T-helper 2 cell (primary cell): ENCODE data around the gene NWD2.
"Not testable (repeated sequence)": the region's sequence is repeated elsewhere in the genome, so short reads cannot be mapped to it uniquely, and the experiment has no call there.

Source experiments
- DNase-seq, 5 experiments: peaks; one replicate each; pipeline versions ENCODE4 v3.0.0 to v3.0.0-alpha.2; 2012 to 2022

Gene NWD2

DNA sequence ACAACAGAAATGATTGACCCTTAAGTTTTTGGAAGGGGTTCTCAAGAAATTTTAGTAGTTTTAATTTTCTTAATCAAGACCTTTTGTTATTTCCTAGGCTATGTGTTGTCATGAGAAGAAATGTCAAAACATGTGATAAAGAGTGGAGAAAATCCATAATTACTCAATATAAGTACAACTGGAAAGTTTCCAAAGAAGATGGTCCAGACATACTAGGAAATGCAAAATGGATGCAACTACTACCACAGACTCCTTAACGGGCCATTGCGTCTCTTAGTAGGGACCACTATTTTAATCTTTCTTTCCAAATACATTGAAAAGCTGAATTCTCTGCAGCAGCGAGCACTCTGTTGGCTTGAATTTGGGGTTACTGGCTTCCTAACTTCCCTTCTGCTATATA, 148.8 kb downstream of the NWD2 start:
- DNase-seq: no peak

DNA sequence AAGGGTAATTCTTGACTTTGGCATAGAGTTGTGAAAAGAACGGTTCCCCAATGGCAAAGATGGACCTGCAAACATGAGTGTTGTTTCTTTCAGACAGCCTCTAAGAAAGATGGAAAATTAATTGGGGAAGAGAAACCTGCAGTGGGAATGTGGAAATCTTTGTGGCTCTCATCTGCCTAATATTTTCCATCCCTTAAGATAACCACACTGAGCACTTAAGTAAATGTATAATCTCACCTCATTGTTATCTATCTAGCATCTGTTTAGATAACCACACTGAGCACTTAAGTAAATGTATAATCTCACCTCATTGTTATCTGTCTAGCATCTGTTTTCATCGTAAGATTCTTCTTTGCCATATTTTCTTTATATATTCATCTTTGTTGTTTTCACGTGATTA, 149.3 kb downstream of the NWD2 start:
- peak in 1 of 5 experiments; percentile 32 for DNase-seq

DNA sequence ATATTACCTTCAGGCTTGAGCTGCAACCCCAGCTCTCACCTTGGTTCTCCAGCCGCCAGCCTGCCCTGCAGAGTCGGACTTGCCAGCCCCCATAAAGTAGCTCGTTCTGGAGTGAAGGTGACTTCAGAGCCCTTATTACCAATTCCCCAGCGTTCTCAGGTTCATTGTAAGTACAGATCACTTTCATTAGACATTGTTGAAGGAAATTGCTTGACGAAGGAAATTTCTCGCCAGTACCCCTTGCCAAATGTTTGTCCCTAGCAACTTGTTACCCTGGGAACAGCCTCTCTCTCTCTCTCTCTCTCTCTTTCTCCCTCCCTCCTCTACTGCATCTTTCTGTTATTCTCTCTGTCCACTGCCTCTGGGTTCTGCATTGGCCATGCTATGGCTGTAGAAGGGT, 153.0 kb downstream of the NWD2 start:
- no peak for DNase-seq

DNA sequence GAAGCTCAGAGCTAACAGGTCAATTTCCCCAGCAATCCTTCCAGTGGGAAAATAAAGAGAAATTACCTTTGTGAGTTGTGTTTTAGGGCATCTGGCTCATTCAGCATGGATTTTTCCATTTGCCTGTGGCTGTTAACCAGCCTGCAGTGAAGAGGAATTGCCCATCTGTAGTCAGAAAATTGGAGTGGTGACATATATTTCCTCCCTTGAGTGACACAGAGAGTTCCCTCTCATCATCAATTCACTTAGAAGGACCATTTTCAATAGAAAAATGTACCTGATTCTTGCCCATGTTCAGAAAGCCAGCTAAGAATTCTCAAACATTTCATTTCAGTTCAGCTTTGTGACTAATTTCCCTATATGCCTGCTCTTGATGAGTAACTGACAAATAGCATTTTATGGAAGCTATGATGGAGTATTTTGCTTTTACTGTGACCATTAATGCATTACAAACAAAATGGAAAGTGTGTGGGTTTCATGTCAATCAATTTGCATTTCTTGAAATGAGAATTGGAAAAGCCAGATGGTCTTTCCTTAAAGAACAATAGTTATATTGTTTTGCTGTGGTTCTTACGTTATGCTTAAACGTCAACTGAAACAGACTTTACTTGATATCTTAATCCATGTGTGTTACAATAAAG, 155.8 kb downstream of the NWD2 start:
- no peak for DNase-seq

DNA sequence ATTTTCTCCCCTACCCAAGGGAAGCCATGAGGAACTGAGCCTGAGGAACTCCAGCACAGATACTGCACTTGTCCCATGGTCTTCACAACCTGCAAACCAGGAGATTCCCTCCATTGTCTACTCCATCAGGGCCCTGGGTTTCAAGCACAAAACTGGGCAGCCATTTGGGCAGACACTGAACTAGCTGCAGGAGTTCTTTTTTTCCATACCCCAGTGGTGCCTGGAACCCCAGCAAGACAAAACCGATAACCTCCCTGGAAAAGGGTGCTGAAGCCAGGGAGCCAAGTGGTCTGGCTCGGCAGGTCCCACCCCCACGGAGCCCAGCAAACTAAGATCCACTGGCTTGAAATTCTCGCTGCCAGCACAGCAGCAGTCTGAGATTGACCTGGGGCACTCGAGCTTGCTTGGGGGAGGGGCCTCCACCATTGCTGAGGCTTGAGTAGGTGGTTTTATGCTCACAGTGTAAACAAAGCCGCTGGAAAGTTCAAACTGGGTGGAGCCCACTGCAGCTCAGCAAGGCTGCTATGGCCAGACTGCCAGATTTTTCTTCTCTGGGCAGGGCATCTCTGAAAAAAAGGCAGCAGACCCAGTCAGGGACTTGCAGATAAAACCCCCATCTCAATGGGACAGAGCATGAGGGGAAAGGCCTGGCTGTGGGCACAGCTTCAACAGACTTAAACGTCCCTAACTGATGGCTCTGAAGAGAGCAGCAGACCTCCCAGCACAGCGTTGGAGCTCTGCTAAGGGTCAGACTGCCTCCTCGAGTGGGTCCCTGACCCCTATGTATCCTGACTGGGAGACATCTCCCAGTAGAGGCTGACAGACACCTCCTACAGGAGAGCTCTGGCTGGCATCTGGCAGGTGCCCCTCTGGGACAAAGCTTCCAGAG, 163.6 kb downstream of the NWD2 start:
- DNase-seq: not testable (repeated sequence)

DNA sequence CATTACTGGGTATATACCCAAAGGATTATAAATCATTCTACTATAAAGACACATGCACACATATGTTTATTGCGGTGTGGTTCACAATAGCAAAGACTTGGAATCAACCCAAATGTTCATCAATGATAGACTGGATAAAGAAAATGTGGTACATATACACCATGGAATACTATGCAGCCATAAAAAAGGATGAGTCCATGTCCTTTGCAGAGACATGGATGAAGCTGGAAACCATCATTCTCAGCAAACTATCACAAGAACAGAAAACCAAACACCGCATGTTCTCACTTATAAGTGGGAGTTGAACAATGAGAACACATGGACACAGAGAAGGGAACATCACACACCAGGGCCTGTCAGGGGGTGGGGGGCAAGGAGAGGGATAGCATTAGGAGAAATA, 169.1 kb downstream of the NWD2 start:
- DNase-seq: not testable (repeated sequence)

DNA sequence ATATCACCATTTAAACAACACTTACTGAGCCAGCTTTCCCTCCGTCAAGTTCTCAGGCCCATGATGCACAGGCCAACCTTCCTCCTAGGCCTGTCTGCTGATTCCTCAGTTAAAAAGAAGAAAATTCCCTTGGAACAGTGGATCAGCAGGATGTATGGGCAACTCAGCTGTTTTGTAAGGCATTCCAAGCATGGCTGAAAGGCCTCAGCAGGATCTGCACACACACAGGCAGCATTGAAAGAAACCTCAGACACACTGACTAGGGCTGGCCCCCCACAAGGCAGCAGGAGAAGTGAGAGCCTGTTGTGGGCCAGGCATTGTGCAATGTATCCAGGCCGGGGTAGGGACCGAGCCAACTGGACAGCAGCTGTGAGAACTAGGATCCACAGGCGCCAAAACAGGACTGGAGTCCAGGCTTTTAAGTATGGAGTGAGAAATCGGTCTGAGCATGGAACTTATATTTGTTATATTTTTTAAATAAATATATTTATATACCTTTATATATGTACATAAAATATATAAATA, 171.4 kb downstream of the NWD2 start:
- DNase-seq: no peak

DNA sequence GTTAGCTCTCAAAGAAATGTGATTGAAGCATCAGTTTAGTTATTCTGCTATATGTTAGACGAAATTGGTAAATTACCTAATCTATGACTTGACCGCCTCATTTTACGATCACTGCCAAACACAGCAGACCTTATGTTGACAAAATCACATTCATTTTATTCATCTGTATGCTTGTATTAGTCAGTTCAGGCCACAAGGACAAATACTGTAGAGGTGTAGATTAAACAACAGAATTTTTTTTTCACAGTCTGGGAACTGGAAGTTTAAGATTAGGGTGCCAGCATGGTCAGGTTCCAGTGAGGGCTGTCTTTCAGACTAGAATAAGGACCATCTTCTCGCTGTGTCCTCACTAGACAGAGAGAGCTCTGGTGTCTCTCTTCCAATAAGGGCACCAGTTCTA, 177.1 kb downstream of the NWD2 start:
- no peak for DNase-seq

DNA sequence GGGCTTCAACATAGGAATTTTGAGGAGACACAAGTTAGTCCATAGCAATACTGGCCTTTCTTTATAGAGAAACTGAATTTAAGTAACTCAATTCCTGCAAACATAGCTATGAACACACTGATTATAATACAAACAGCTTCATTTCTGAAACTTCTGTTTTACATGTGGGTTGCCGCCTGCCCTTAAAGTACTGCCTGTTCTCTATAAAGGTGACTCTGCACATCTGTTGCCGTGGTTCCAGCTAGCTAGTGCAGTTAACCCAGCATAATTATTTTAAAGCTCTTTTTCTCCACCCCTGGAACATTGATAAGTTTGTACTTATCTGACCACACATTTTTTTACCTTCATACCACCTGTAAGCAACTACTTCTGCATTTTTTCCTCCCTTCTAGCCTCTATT, 177.6 kb downstream of the NWD2 start:
- no peak for DNase-seq

DNA sequence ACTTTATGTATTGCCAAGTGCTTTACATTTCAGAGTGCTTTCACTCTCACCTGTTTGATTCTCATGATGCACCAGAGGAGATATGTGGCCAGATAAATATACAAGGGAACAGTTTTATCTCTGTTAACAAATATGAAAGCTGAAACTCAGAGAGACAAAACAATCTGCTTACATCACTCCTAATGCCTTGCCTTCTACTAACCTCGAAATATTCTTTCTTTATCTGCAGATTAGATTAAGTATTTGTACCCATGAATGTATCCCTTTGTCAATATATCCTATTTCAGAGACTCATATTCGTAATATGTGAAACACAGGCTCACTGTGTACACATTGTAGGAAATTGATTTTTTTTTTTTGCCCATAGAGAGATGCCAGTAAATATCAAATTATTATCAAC, 178.1 kb downstream of the NWD2 start:
- no peak for DNase-seq

DNA sequence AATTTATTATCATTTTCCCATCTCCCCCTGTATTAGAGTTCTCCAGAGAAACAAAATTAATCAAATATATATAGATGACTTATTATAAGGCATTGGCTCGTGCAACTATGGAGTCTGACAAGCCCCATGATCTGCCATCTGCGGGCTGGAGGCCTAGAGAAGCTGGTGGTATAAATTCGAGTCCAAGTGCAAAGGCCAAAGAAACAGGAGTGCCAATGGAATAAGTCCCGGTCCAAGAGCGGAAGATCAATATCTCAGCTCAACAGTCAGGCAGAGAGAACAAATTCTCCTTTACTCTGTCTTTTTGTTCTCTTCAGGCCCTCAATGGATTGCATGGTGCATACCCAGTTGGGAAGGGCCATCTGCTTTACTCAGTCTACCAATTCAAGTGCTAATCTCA, 178.8 kb downstream of the NWD2 start:
- no peak for DNase-seq

DNA sequence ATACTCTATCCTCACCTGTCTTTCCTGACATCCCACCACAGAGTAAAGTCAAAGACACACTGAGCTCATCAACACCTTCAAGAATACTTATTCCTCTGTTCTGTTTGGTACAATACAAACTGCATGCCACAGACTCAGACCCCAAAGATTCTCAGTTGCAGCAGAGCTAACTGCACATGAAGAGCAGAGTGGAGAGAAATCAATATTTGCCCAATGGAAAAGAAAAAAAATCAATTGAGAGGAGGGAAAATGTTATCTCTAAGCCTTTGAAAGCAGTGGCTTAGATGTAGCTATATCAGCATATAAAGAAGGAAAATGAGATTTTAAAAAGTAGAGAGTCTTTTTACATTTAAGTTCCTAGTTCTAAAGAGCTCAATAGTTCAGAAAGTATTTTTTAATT, 180.2 kb downstream of the NWD2 start:
- no peak for DNase-seq

DNA sequence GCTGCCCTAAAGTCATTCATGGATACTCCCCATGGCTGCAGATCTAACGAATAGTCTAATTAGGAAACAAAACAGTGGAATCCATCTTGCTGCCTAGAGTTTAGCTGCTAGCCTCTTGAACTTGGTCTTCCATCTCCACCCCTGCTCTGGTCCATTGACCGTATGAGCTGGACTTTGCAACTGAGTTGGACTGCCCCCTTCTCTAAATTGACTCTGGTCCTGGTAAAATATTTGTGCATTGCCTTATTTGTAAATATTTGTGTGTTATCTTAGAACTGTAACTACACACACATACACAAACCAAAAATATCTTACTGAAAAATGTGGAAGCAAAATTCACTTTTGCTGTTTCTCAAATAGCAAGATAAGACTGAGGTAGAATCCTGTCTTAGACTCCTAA, 181.3 kb downstream of the NWD2 start:
- no peak for DNase-seq

DNA sequence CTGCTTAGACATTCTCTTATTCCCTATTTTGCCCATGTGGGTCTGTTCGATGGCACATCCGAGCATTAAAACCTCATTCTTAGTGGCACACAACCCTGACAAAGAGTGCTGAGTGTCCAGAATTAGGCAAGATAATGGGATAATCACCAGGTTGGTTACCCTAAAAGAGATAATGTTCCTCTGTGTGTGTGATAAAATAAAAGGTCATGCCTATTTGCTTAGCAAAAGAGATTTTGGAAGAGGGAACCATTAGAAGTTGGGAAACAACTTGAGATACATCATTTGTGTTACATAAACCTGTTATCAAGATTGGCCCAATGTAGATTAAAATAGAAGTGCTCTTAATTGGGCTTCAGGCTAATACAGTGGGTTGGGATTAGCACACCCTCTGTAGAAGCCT, 182.7 kb downstream of the NWD2 start:
- no peak for DNase-seq

DNA sequence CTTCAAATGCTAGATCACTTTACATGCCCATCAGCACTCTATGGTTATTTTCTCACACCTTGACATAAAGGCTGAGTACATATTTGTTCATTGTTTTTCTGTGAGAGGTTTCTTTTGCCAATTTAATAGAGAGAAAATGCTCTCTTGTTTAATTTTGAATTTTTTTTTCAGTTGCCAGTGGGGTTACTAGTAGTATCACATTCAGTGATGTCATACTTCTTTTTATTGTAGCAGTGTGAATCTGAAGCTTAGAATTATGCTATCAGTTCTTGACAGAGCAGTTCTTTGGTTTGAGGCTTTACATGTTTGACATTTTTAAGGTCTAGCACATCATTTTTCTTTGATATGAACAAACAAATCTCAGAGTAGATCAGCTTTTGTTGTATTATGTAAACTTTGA, 185.4 kb downstream of the NWD2 start:
- DNase-seq: no peak

DNA sequence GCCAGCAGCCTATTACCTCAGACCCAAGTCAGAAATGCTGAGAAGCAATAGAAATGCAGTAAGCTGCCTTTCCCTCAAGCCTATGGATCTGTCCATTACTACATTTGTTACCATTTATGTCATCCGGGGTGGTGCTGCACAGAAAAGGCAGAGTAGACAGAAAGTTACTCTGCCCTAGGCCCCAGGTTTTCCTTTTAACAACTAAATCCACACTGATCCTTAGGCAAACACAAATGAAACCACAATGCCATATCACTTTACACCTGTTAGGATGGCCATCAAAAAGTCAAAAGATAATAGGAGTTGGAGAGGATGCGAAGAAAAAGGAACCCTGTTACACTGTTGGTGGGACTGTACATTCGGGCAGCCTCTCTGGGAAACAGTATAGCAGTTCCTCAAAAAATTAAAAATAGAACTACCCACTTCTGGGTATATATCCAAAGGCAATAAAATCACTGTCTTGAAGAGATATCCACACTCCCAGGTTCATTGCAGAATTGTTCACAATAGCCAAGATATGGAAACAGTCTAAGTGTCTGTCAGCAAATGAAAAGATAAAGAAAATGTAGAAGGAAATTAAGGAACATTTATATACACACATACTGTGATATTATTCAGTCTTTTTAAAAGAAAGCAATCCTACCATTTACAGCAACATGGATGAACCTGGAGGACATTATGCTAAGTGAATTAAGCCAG, 186.3 kb downstream of the NWD2 start:
- DNase-seq: no peak

DNA sequence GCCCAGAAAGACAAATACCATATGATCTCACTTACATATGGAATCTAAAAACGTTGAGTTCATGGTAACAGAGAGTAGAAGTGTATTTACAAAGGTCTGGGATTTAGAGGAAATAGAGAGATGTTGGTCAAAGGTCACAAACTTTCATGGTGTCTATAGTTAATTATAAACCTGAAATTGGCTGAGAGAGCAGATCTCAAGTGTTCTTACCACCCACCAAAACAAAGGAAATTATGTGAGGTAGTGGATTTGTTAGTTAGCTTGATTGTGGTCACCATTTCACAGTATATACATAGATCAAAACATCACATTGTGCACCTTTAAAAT, 186.8 kb downstream of the NWD2 start:
- no peak for DNase-seq

DNA sequence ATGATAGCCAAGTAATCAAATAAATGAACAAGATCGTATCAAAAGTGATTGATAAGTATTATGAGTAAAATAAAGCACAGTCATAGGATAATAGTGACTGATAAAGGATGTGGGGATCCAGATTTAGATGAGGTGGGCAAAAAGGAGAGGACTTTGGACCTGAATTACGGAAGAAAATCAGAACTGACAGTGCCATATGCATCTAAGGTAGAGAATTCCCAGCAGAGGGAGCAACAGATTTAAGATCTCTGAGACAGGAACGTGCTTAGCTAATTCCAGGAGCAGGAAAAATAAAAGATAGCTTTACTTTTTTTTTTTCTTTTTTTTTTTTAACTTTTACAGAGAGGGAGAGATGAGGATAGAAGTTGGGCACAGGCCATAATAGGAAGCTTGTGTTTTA, 189.9 kb downstream of the NWD2 start:
- no peak for DNase-seq

DNA sequence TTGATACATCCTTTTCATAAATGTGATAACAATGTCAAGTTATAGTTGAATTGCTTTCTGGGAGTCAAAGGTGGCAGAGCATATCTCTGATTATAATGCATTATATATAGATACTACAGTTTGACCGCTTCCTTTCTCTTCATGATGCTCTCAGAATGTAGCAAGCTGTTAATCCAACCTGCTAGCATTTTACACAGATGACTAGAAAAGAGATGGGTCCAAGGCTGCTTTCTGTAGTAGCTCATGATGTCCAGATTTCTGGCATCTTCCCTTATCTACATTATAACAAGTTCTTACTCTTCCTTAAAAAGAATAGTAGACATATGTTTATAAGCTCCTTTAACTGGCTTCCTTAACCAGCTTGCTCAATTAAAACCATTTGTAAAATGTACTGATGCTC, 192.0 kb downstream of the NWD2 start:
- no peak for DNase-seq

DNA sequence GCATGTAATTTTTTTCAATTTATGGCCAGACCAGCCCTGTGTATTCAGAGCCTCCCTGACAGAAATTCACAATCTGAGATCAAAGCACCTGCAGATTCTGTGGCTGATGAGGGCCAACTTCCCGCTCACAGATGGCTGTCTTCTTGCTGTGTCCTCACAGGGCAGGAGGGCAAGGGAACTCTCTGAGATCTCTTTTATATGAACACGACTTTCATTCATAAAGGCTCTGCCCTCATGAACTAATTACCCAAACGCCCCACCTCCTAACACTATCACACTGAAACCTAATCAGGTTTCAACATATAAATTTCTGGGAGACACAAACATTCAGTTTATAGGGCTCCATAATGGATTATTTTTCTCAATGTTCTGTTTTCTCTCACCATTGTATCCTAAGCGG, 192.6 kb downstream of the NWD2 start:
- DNase-seq: no peak

DNA sequence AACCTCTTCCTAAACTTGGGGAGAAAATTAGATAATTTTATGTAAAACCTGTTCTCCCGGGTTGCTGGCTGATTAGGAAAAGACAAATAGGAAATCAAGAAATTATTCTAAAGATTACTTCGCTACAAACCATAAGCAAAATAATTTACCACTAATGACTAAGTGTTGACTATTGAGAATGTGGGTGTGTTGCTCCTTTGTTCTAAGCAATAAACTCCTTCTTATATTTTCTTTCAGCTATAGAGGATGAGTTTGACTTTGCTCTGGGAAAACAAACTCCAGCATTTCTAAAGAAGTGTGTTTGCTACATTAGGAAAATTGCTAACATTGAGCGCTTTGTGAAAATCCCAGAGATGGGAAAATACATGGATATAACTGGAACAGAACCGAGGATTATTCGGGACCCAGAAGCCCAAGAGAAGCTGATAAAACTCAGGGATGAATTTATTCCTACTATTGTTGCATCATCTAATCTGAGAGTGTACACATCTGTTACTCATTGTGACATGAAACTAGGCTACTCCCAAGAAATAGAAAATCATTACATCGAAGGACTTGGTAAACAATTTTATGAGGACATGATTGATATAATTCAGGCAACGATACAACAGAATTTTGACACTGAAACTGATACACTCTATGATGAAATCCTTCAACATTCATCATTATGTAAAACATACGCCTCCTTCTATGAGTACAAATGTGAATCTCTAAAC, 194.2 kb downstream of the NWD2 start:
- no peak for DNase-seq

DNA sequence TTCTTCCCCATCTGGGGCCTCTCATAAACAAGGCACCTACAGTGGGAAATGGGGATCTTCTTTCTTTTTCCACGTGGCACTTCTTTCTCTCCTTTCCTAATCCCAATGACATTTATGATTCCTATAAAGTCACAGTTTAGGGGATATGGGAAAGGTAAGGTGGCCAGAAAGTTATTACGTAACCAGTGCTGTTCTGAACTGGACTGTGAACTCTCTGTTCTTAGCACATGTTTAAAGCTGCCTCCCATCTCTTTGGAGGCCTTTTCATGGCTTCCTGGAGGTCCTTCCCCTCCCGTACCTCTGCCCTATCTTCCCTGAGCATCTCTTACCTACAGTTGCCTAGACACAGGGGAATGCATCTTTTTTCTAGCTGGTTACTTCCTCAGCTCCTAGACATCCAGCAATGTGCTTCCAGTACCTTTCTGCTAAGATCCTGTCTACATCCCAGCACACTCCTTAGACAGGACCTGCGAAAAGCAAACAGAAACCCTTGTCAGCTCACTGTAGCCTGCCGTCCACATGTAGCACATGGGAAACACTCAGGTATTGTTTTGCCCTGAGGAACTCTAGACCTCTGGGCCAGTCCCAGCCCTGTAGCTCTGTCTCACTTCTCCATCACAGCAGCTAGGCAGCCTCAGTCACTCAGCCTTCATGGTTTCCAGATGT, 195.4 kb downstream of the NWD2 start:
- no peak for DNase-seq

DNA sequence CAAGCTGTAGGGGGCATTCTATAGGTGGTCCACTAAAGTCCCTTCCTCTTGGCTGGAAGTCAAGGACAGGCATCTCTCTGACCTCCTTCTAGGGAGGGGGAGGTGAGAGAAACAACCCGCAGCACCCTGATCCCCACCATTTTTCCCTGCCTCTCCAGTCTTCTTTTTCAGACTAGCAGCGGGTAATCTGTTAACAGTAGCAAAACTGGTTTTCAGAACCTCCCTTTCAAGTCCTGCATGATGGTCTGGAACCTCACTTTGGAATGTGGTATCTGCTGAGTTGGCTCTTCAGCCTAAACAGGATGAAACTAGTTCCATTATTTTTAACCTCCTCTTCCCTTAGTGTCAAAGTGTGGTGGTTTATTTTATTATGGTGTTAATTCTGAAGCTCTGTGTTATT, 196.0 kb downstream of the NWD2 start:
- no peak for DNase-seq
